8988T (cell line): ENCODE data around the gene PCDHAC2.

Experiments
- DNase-seq: peaks from one replicate; pipeline ENCODE4 v3.0.0; 2011

The PCDHAC2 gene

GRCh38 chr5:140988100-140988499 lies 21.8 kb downstream of the PCDHAC2 start:
- no peak for DNase-seq

- DNase-seq, result no peak
Observed at GRCh38 chr5:140988608-140989007, 22.3 kb downstream of the PCDHAC2 start.

GRCh38 chr5:140989254-140990020 lies 23.2 kb downstream of the PCDHAC2 start:
- no peak for DNase-seq

GRCh38 chr5:140992828-140993227 lies 26.6 kb downstream of the PCDHAC2 start:
- no peak for DNase-seq

GRCh38 chr5:140996060-140996459 lies 29.8 kb downstream of the PCDHAC2 start:
- no peak for DNase-seq

GRCh38 chr5:140998921-140999410 lies 32.7 kb downstream of the PCDHAC2 start:
- no peak for DNase-seq

GRCh38 chr5:141001446-141001843 lies 35.2 kb downstream of the PCDHAC2 start:
- DNase-seq, result no peak

- DNase-seq, result no peak
Observed at GRCh38 chr5:141001844-141002604, 35.7 kb downstream of the PCDHAC2 start.

GRCh38 chr5:141002605-141002965 lies 36.3 kb downstream of the PCDHAC2 start:
- no peak for DNase-seq

- DNase-seq, result no peak
Observed at GRCh38 chr5:141003031-141003430, 36.8 kb downstream of the PCDHAC2 start.

- no peak for DNase-seq
Observed at GRCh38 chr5:141003791-141004611, 37.7 kb downstream of the PCDHAC2 start.

- DNase-seq, result no peak
Observed at GRCh38 chr5:141007791-141008190, 41.5 kb downstream of the PCDHAC2 start.

- DNase-seq, result no peak
Observed at GRCh38 chr5:141010047-141010793, 43.9 kb downstream of the PCDHAC2 start.

- no peak for DNase-seq
Observed at GRCh38 chr5:141017943-141018342, 51.7 kb downstream of the PCDHAC2 start.
